ENCODE measurements around the gene MAP7D2. TPM values are rescaled to one million over a fixed set of nuclear protein-coding genes. Genes with fewer than 3 reads are reported as not detected.

MAP7D2 gene
- total and polyA plus RNA-seq, 2 donors from 2014 or later, result 0.76 to 3.6 TPM

GRCh38 chrX:20059467-20060128 lies 57.1 kb downstream of the MAP7D2 start:
- Histone ChIP-seq H3K36me3 (ENCODE audit: control insufficient read depth in 2 of 3, insufficient read depth in 3 of 3, low read length in 3 of 3) (no peaks in the 10 kb centered on the region), H3K27ac (ENCODE audit: low read depth in 2 of 2, low read length in 2 of 2) (no peak overlapping the region), H3K9ac (ENCODE audit: low read length in 3 of 3) (no peak overlapping the region), H3K4me1 (ENCODE audit: control insufficient read depth in 2 of 3, insufficient read depth in 2 of 3, low read depth in 1 of 3, low read length in 3 of 3) (peaks cover 0 to 2% (median 0%) of the 10 kb centered on the region in 3 donors), H3K4me3 (ENCODE audit: low read length in 3 of 3) (no peak overlapping the region), H3K27me3 (ENCODE audit: control insufficient read depth, insufficient read depth, low read length) (peaks cover 9% of the 10 kb centered on the region), H3K9me3 (ENCODE audit: control insufficient read depth in 2 of 3, insufficient read depth in 1 of 3, low read length in 3 of 3) (no peaks in the 10 kb centered on the region)
- intact Hi-C loops (cut with DNase I), result no loop called here
- DNase-seq (no peak), FAIRE-seq (no peak)
- TF ChIP-seq CTCF (IDR thresholded peaks at IDR 0.05; ENCODE audit: borderline replicate concordance, extremely low read depth, insufficient read depth), result no peak

- Histone ChIP-seq H3K27me3 (ENCODE audit: control insufficient read depth, insufficient read depth, low read length) (peaks cover 6% of the 10 kb centered on the region), H3K36me3 (ENCODE audit: control insufficient read depth in 2 of 3, insufficient read depth in 3 of 3, low read length in 3 of 3) (no peaks in the 10 kb centered on the region), H3K9ac (ENCODE audit: low read length in 3 of 3) (no peak overlapping the region), H3K9me3 (ENCODE audit: control insufficient read depth in 2 of 3, insufficient read depth in 1 of 3, low read length in 3 of 3) (no peaks in the 10 kb centered on the region), H3K4me3 (ENCODE audit: low read length in 3 of 3) (no peak overlapping the region), H3K4me1 (ENCODE audit: control insufficient read depth in 2 of 3, insufficient read depth in 2 of 3, low read depth in 1 of 3, low read length in 3 of 3) (peaks cover 0 to 2% (median 0%) of the 10 kb centered on the region in 3 donors), H3K27ac (ENCODE audit: low read depth in 2 of 2, low read length in 2 of 2) (no peak overlapping the region)
- FAIRE-seq, result no peak
- TF ChIP-seq CTCF (IDR thresholded peaks at IDR 0.05; ENCODE audit: borderline replicate concordance, extremely low read depth, insufficient read depth), result no peak
- DNase-seq, result no peak
- intact Hi-C loops (cut with DNase I), result no loop called here
Observed at GRCh38 chrX:20057479-20057878, 59.2 kb downstream of the MAP7D2 start.

GRCh38 chrX:20056704-20057103 lies 60.0 kb downstream of the MAP7D2 start:
- DNase-seq, result no peak
- TF ChIP-seq CTCF (IDR thresholded peaks at IDR 0.05; ENCODE audit: borderline replicate concordance, extremely low read depth, insufficient read depth), result no peak
- no peak overlapping the region for H3K4me3 ChIP-seq (ENCODE audit: low read length in 3 of 3)
- H3K27me3 ChIP-seq (ENCODE audit: control insufficient read depth, insufficient read depth, low read length), result peaks cover 6% of the 10 kb centered on the region
- H3K9me3 ChIP-seq (ENCODE audit: control insufficient read depth in 2 of 3, insufficient read depth in 1 of 3, low read length in 3 of 3), result no peaks in the 10 kb centered on the region
- peaks cover 0 to 2% (median 0%) of the 10 kb centered on the region in 3 donors for H3K4me1 ChIP-seq (ENCODE audit: control insufficient read depth in 2 of 3, insufficient read depth in 2 of 3, low read depth in 1 of 3, low read length in 3 of 3)
- H3K27ac ChIP-seq (ENCODE audit: low read depth in 2 of 2, low read length in 2 of 2), result no peak overlapping the region
- FAIRE-seq, result no peak
- no peak overlapping the region for H3K9ac ChIP-seq (ENCODE audit: low read length in 3 of 3)
- H3K36me3 ChIP-seq (ENCODE audit: control insufficient read depth in 2 of 3, insufficient read depth in 3 of 3, low read length in 3 of 3), result no peaks in the 10 kb centered on the region
- intact Hi-C loops (cut with DNase I), result no loop called here

- H3K4me1 ChIP-seq (ENCODE audit: control insufficient read depth in 2 of 3, insufficient read depth in 2 of 3, low read depth in 1 of 3, low read length in 3 of 3), result peaks cover 0 to 2% (median 0%) of the 10 kb centered on the region in 3 donors
- H3K36me3 ChIP-seq (ENCODE audit: control insufficient read depth in 2 of 3, insufficient read depth in 3 of 3, low read length in 3 of 3), result no peaks in the 10 kb centered on the region
- no peak for DNase-seq
- no peaks in the 10 kb centered on the region for H3K9me3 ChIP-seq (ENCODE audit: control insufficient read depth in 2 of 3, insufficient read depth in 1 of 3, low read length in 3 of 3)
- TF ChIP-seq CTCF (IDR thresholded peaks at IDR 0.05; ENCODE audit: borderline replicate concordance, extremely low read depth, insufficient read depth), result no peak
- intact Hi-C loops (cut with DNase I), result no loop called here
- FAIRE-seq, result no peak
- H3K9ac ChIP-seq (ENCODE audit: low read length in 3 of 3), result no peak overlapping the region
- no peak overlapping the region for H3K4me3 ChIP-seq (ENCODE audit: low read length in 3 of 3)
- peaks cover 2% of the 10 kb centered on the region for H3K27me3 ChIP-seq (ENCODE audit: control insufficient read depth, insufficient read depth, low read length)
- H3K27ac ChIP-seq (ENCODE audit: low read depth in 2 of 2, low read length in 2 of 2), result no peak overlapping the region
Observed at GRCh38 chrX:20053537-20053936, 63.2 kb downstream of the MAP7D2 start.

Measured in kidney (tissue), 14 donors.